Left ventricle myocardium superior (tissue), 1 donor: Measurements from ENCODE around the gene SNTG2. TPM values are rescaled to one million over a fixed set of nuclear protein-coding genes. Genes with fewer than 3 reads are reported as not detected.

ENCODE experiments used
- ATAC-seq: fragments of 200-7000 bp; cut with Tn5 transposase; one replicate; pipeline ENCODE4 v1.9.1; 2020; ENCODE audit warnings: mild to moderate bottlenecking, moderate library complexity
- DNase-seq: peaks from one replicate; pipeline ENCODE4 v3.0.0-alpha.2; 2020
- intact Hi-C: fragments of 100-400 bp; cut with micrococcal nuclease; formaldehyde crosslinking; loops from one replicate; pipeline ENCODE4 v1.11.0; 2022
- total RNA-seq: library from RNA; stranded (reverse); fragmentation: NEBNext Ultra II Directional; extraction: Animal tissue kit (Norgen Biotek cat#: 25700); gene quantifications from one replicate; pipeline ENCODE4 v1.2.1, GENCODE V29; 2021
- donor health status: DM: no; HTN: yes; CAD: no; lungs with severe emphysema.

The SNTG2 gene
- total RNA-seq, 1 donor from 2014 or later, result 0.77 TPM

DNA sequence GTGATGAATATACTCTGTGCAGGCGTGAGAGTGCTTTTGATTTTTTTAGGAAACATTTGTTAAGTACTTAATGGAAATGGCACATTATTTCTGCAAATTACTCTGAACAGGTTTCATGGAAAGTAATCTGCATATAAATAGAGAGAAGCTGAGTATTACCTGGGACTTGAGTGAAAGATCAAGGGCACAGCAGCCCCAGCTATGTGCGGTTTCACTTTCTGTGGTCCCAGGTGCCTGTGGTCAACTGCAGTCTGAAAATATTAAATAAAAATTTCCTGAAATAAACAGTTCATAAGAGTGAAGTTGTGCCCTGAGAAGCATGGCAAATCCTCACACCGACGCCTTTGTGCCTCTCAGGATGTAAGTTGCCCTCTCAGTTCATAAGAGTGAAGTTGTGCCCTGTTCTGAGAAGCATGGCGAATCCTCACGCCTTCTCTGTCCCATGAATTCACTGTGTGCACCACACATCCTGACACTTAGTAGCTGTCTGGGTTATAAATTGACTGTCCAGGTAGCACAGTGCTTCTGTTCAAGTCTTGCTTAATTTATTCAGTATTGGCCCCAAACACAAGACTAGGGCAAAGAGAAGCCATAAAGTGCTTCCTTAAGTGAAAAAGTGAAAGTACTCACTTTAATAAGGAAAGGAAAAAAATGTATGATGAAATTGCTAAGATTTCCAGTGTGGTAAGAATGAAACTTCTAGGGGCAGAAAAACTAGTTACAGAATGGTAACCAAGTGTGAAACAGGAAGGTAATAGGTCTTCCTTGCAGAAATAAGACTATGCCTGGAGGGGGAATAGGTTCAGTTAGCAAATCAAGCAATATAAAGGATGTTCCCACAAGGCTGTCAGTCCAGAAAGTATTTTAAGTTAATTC is 4.3 kb upstream of the SNTG2 start:
- intact Hi-C loops, result no loop called here
- no peak for ATAC-seq
- no peak for DNase-seq

GRCh38 chr2:949384-950079 is 1.1 kb upstream of the SNTG2 start:
- intact Hi-C loops, result no loop called here
- ATAC-seq, result no peak
- no peak for DNase-seq

GRCh38 chr2:951224-952006 is 766 bp downstream of the SNTG2 start:
- ATAC-seq (no peak), DNase-seq (no peak)
- intact Hi-C loops, result no loop called here

GRCh38 chr2:953408-953807 is 2.8 kb downstream of the SNTG2 start:
- intact Hi-C loops, result no loop called here
- no peak for ATAC-seq
- DNase-seq, result no peak

DNA sequence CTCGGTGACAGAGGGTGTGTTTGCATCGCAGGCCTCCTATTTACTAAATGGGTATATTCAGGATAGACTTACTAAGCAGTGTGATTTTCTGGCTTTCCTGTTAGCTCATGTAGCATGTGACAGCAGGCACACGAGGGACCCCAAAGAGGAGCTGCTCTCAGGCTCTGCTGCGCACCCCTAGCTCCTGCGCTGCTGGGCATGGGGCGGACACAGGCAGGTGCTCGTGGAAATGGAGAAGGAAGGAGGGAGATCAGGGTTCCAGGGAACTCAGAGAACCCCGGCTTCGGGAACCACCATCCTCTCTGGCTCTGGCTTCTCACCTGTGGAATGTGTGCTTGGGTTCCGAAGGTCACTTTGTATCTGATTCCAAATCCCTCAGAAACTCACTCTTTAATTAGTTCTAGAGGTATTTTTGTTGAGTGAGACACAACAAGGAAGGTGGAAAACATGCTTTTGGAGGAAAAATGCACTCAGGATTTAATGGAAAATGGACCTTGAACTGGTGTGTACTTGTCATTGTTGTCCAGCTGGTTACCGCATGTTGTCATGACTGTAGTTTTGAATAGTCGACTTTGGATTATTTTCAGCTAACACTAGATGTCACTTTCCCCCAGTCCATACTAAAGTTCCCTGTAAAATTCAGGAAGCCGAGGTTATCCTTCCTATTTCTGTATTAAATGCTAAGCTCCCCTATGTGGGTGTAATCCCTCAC is 3.5 kb downstream of the SNTG2 start:
- ATAC-seq (no peak), DNase-seq (no peak)
- intact Hi-C loops, result no loop called here

- ATAC-seq (no peak), DNase-seq (no peak)
- intact Hi-C loops, result no loop called here
Measured at GRCh38 chr2:954687-955000, 4.0 kb downstream of the SNTG2 start.

GRCh38 chr2:955829-956731 is 5.4 kb downstream of the SNTG2 start:
- DNase-seq, result no peak
- no peak for ATAC-seq
- intact Hi-C loops, result no loop called here

- intact Hi-C loops, result no loop called here
- DNase-seq, result no peak
- no peak for ATAC-seq
Measured at GRCh38 chr2:959457-959856, 8.8 kb downstream of the SNTG2 start.

DNA sequence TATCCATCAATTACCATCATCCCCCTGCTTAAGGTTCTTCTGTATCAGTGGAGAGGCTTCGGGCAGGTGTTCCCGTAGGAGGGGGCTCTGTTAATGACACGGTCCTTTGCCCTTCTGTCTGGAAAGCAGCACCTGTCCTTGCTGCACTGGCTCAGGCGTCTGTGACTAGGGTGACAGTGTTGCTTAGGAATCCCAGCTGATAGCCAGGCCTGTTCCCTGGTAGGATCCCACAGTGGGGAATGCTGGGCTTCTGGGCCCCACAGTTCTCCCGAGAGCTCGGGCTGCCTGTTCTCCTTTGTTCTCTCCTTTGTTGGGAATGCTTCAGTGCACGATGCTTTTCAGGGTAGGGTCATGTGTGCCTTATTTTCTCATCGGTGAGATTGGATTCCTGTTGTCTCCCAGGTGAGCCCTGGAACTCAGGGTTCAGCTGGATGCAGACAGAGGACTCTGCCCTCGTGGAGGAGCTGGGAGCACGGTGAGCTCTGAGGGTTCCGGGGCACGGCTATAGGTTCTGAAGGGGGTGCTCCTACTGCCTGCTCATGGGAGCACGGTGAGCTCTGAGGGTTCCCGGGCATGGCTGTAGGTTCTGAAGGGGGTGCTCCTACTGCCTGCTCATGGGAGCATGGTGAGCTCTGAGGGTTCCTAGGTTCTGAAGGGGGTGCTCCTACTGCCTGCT is 9.6 kb downstream of the SNTG2 start:
- ATAC-seq (no peak), DNase-seq (no peak)
- intact Hi-C loops, result no loop called here

DNA sequence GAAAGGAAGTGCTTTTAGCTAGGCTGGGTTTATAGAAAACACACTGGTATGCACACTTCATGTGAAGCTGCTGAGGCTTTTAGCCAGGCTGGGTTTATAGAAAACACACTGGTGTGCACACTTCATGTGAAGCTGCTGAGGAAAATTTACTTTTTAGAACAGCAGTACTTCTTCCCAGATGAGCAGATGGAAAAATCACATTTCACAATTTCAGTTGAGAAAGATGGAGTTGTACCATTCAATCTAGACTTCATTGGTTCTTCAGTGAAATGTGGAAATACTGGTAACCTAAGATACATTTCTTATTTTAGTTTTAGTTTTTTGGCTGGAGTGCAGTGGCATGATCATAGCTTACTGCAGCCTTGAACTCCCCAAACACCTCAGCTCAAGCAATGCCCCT is 11.1 kb downstream of the SNTG2 start:
- intact Hi-C loops, result no loop called here
- ATAC-seq (no peak), DNase-seq (no peak)

GRCh38 chr2:963876-964275 is 13.2 kb downstream of the SNTG2 start:
- DNase-seq (no peak), ATAC-seq (no peak)
- intact Hi-C loops, result no loop called here

DNA sequence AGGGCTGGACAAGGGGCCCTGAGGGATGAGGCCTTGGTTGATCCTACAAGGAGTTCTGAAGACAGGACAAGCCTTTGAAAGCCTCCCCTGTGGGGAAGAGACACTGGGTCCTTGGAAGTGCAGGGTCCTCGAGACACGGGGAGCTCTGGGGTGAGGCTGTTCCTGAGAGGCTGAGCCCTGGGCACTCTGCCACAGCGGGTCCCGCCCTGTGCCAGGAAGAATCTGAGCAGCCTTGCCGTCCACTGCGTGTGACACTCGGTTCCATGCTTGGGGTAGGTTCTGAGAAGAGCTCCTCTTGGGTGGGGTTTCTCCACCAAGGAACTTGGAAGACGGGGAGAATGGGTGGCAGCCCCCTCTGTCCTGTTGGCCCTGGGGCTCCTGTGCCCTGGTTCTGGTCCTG is 13.9 kb downstream of the SNTG2 start:
- no peak for DNase-seq
- intact Hi-C loops, result no loop called here
- ATAC-seq, result no peak

- DNase-seq (no peak), ATAC-seq (no peak)
- intact Hi-C loops, result no loop called here
Measured at GRCh38 chr2:965640-966147, 15.0 kb downstream of the SNTG2 start.

DNA sequence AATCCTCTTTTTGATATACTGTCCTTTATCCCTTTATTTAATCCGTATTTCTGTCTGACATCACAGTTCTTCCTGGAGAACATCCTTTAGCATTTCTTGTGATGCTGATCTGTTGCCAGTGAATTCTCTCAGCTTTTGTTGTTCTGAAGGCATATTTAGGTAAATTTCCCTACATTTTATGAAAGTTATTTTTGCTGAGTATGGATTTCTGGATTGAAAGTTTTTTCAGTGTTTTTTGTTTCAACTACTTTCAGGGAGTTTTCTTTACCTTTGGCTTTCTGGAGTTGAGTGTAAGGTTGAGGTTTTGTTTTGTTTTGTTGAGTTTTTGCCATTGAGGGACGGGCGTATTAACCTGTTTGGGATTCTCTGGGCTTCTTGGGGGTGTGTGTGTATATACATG is 22.5 kb downstream of the SNTG2 start:
- ATAC-seq (no peak), DNase-seq (no peak)
- intact Hi-C loops, result no loop called here

DNA sequence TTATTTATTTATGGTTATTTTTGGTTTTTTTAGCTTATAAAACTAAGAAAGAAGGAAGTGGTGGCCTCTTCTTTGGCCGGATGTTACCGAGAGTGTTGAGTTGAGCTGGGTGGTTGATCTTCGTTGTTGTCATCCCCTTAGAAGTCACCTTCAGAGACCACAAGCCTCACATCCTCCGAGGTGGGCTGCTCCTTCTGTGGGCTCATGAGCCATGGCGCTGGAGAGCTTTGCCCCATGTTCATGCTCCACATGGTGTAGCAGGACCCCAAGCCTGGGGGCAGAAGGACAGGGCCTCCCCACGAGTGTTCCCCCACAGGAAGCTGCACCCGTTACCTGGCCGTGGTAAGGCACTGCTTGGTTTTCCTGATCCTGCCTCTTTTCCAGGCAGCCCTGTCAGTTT is 23.4 kb downstream of the SNTG2 start:
- no peak for ATAC-seq
- intact Hi-C loops, result no loop called here
- DNase-seq, result no peak

DNA sequence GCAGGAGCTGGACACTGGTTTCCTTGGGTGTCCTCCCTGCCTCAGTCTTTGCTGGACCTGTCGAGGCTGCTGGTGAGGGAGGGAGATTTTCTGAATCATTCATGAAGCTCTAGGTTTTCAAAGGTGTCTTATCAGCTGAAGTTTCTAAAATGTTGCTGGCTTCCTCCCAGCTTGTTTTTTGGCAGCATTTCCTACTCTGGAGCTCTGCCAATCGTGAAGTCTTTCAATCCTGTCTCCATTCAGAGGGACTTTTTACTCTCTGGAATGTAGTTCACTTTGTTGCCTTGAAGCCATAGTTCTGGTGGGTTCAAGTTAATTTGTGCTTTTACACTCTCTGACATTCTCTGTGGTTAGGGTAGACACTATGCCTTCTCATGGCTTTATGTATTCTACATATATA is 23.9 kb downstream of the SNTG2 start:
- intact Hi-C loops, result no loop called here
- no peak for ATAC-seq
- DNase-seq, result no peak

GRCh38 chr2:975095-975494 is 24.4 kb downstream of the SNTG2 start:
- ATAC-seq, result no peak
- DNase-seq, result no peak
- intact Hi-C loops, result no loop called here
